SJSA1 (cell line): ENCODE results near the gene ZSCAN25. TPM values are rescaled to one million over a fixed set of nuclear protein-coding genes. Genes with fewer than 3 reads are reported as not detected.
"Not testable (repeated sequence)": the region's sequence is repeated elsewhere in the genome, so short reads cannot be mapped to it uniquely, and the experiment has no call there.

Experiments used
- DNase-seq, 2 experiments: peaks; one replicate each; pipeline ENCODE4 v3.0.0-alpha.2; 2015 to 2020; ENCODE audit warnings: low spot score in 2 of 2, low read depth in 1 of 2
- H3K27ac ChIP-seq: fragments of 250-450 bp; sonication (Bioruptor Pico); 2 replicates; pipeline ENCODE4 v1.5.1; 2020; ENCODE audit warnings: mild to moderate bottlenecking, moderate library complexity
- H3K27me3 ChIP-seq: fragments of 250-450 bp; sonication (Bioruptor Pico); replicated peaks from 2 replicates; pipeline ENCODE4 v1.5.1; 2020; ENCODE audit warnings: mild to moderate bottlenecking, moderate library complexity
- H3K36me3 ChIP-seq: fragments of 250-450 bp; sonication (Bioruptor Pico); 2 replicates; pipeline ENCODE4 v1.5.1; 2020; ENCODE audit warnings: mild to moderate bottlenecking
- H3K4me1 ChIP-seq: fragments of 250-450 bp; sonication (Bioruptor Pico); replicated peaks from 2 replicates; pipeline ENCODE4 v1.6.1; 2021; ENCODE audit warnings: mild to moderate bottlenecking
- H3K4me3 ChIP-seq: fragments of 250-450 bp; sonication (Bioruptor Pico); 2 replicates; pipeline ENCODE4 v1.5.1; 2020; ENCODE audit warnings: mild to moderate bottlenecking
- H3K9me3 ChIP-seq: fragments of 250-450 bp; sonication (Bioruptor Pico); replicated peaks from 2 replicates; pipeline ENCODE4 v1.5.1; 2020; ENCODE audit warnings: mild to moderate bottlenecking
- total RNA-seq: library from RNA; depleted of rRNA; stranded (reverse); fragments of >200 nt; shearing (Covaris generic); gene quantifications from 2 replicates; pipeline ENCODE4 v1.2.3, GENCODE V29; 2014

ZSCAN25 gene
- total RNA-seq, 1 experiment from 2014 or later: 28.3 TPM

- peak in 1 of 2 experiments; percentile 20 for DNase-seq
- Histone ChIP-seq H3K27ac (peak overlapping the region; percentile 64), H3K36me3 (peaks cover 93% of the 10 kb centered on the region), H3K9me3 (no peaks in the 10 kb centered on the region), H3K4me1 (peaks cover 78% of the 10 kb centered on the region), H3K4me3 (no peak overlapping the region), H3K27me3 (no peaks in the 10 kb centered on the region)
Measured at GRCh38 chr7:99623702-99624447, 7.1 kb downstream of the ZSCAN25 start.

GRCh38 chr7:99624484-99624883 is 7.7 kb downstream of the ZSCAN25 start:
- peak; percentile 9 to 39 for DNase-seq
- Histone ChIP-seq H3K36me3 (peaks cover 93% of the 10 kb centered on the region), H3K9me3 (no peaks in the 10 kb centered on the region)

DNA sequence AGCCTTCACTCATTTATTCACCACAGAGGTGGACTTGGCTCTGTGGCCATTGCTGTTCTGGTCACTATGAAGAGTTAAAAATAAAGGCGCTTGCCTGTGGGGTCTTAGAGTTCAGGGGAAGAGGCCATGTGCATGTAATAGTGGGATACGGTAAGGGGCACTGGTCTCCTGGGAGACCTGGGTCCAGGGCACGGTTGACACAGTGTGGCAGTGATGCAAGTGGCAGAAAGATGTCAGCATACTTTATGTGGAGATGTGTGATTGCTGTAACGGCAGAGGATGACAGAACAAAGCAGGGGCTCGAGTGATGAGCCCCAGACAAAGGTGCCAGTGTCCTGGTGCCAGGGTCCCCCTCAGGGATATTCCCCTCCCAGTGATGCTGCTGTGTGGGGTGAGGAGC is 8.6 kb downstream of the ZSCAN25 start:
- peaks cover 93% of the 10 kb centered on the region for H3K36me3 ChIP-seq
- H3K9me3 ChIP-seq: no peaks in the 10 kb centered on the region
- no peak for DNase-seq
- no peak overlapping the region for H3K4me3 ChIP-seq
- H3K4me1 ChIP-seq: peaks cover 64% of the 10 kb centered on the region
- H3K27me3 ChIP-seq: no peaks in the 10 kb centered on the region
- no peak overlapping the region for H3K27ac ChIP-seq

More at GRCh38 chr7:99624484-99624883, 7.7 kb downstream of the ZSCAN25 start:
- no peaks in the 10 kb centered on the region for H3K27me3 ChIP-seq
- no peak overlapping the region for H3K4me3 ChIP-seq
- peaks cover 72% of the 10 kb centered on the region for H3K4me1 ChIP-seq
- H3K27ac ChIP-seq: peak overlapping the region; percentile 64

GRCh38 chr7:99625961-99626360 is 9.2 kb downstream of the ZSCAN25 start:
- Histone ChIP-seq H3K36me3 (peaks cover 93% of the 10 kb centered on the region), H3K4me1 (peaks cover 57% of the 10 kb centered on the region), H3K9me3 (no peaks in the 10 kb centered on the region)

GRCh38 chr7:99626661-99627060 is 9.9 kb downstream of the ZSCAN25 start:
- H3K4me3 ChIP-seq: no peak overlapping the region
- peaks cover 50% of the 10 kb centered on the region for H3K4me1 ChIP-seq
- H3K27ac ChIP-seq: no peak overlapping the region
- 0 out of 2 replicates have a peak, but pooled peaks cover 2% of the 10 kb centered on the region for H3K27me3 ChIP-seq
- no peak for DNase-seq
- no peaks in the 10 kb centered on the region for H3K9me3 ChIP-seq
- H3K36me3 ChIP-seq: peaks cover 93% of the 10 kb centered on the region

More at GRCh38 chr7:99625961-99626360, 9.2 kb downstream of the ZSCAN25 start:
- DNase-seq: no peak
- H3K4me3 ChIP-seq: no peak overlapping the region
- no peak overlapping the region for H3K27ac ChIP-seq
- H3K27me3 ChIP-seq: no peaks in the 10 kb centered on the region

DNA sequence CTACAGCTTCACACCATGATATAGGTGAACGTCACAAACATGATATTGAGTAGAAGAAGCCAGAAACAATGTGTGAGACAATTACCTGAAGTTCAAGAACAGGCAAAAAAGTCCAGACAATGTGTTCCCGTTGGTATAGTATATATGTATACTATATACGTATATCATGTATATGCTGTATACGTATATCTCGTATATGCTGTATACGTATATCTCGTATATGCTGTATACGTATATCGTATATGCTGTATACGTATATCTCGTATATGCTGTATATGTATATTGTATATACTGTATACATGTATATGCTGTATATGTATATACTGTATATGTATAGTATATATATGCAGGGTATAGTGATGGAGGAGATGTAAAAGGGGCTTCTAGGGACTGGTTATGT is 10.8 kb downstream of the ZSCAN25 start:
- Histone ChIP-seq H3K9me3 (no peaks in the 10 kb centered on the region), H3K27ac (no peak overlapping the region), H3K36me3 (peaks cover 93% of the 10 kb centered on the region), H3K4me1 (peaks cover 42% of the 10 kb centered on the region), H3K27me3 (0 out of 2 replicates have a peak, but pooled peaks cover 2% of the 10 kb centered on the region), H3K4me3 (no peak overlapping the region)
- DNase-seq: no peak

DNA sequence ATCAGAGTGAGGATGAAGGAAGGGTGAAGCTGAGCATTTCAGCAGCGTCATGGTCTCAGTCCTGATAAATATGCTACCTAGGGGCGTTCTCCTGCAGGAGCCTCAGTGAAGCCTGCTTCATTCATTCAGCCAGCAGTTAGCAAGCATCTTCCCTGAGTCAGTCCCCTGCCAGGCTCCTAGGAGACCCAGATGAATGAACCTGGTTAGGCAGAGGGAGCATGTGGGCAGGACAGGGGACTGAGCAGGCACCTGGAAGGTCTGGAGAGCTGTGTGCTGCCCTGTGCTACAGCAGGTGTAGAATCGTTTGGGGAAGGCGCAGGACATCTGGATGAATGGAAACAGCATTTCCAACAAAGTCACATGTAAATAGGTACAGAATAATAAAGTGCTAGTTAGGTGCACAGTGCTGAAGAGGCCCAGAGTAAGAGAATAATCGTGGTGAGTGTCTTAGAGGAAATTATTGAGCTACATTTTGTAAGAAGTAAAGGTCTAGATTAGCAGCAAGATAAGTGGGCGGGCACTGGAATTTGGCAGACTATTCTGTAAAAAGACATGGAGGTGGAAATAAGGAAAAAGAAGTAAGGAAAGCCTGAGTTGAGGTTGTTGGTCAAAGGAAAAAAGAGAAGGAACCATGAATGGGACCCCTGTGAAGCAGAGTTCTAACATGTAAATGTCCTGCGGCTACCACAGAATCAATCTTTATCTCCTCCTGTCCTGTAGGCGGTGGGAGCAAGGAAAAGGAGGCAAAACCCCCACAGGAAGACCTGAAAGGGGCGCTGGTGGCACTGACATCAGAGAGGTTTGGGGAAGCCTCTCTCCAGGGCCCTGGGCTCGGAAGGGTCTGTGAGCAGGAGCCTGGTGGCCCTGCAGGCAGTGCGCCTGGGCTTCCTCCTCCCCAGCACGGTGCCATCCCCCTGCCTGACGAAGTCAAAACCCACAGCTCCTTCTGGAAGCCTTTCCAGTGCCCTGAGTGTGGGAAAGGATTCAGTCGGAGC is 12.0 kb downstream of the ZSCAN25 start:
- H3K36me3 ChIP-seq: peaks cover 97% of the 10 kb centered on the region
- no peak overlapping the region for H3K4me3 ChIP-seq

GRCh38 chr7:99629643-99630042 is 12.9 kb downstream of the ZSCAN25 start:
- Histone ChIP-seq H3K4me1 (peaks cover 23% of the 10 kb centered on the region), H3K4me3 (no peak overlapping the region), H3K9me3 (no peaks in the 10 kb centered on the region), H3K36me3 (peaks cover 97% of the 10 kb centered on the region), H3K27ac (no peak overlapping the region), H3K27me3 (0 out of 2 replicates have a peak, but pooled peaks cover 2% of the 10 kb centered on the region)
- no peak for DNase-seq

More for the DNA sequence above, 12.0 kb downstream of the ZSCAN25 start:
- no peaks in the 10 kb centered on the region for H3K9me3 ChIP-seq
- H3K27me3 ChIP-seq: 0 out of 2 replicates have a peak, but pooled peaks cover 2% of the 10 kb centered on the region
- H3K4me1 ChIP-seq: peaks cover 32% of the 10 kb centered on the region
- no peak for DNase-seq
- no peak overlapping the region for H3K27ac ChIP-seq

DNA sequence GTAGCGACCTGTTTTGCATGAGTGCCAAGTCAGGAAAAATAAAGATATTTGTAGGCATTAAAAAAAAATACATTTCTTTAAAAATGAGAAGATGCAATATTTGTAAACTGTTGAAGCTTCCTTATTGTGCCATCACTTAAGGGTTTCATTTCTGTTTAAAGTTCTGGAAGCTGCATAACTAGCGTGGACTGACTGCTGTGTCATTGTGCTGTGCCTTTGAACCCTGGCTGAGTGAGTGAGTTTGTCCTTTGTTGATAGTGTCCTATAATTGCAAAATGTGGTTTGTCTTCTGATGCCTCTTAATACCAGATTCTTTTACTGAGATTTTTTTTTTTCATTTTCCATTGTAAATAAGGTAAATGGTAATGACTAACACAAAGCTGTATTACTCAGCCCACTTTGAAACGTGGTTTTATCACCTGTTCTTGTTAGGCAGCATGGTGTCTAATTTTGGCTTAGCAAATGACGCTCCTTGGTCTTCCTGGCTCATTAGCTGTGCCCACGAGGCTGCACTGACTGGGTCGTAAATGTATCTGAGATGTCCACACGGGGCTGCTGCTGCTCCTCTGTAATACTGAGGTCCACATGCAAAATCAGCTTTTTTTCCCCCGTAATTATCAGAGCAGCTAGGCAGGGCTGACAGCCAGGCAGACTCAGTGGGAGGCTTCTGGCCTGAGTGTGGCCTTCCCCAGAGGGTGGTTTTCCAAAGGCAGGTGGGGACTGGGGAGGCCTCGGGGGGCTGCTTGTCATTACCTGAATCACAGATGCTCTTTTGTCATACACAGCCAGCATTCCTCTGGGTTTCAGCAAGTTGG is 14.8 kb downstream of the ZSCAN25 start:
- H3K36me3 ChIP-seq: peaks cover 80% of the 10 kb centered on the region
- no peak for DNase-seq
- H3K27ac ChIP-seq: no peak overlapping the region
- H3K27me3 ChIP-seq: 0 out of 2 replicates have a peak, but pooled peaks cover 2% of the 10 kb centered on the region
- no peak overlapping the region for H3K4me3 ChIP-seq
- no peaks in the 10 kb centered on the region for H3K9me3 ChIP-seq
- peaks cover 6% of the 10 kb centered on the region for H3K4me1 ChIP-seq

DNA sequence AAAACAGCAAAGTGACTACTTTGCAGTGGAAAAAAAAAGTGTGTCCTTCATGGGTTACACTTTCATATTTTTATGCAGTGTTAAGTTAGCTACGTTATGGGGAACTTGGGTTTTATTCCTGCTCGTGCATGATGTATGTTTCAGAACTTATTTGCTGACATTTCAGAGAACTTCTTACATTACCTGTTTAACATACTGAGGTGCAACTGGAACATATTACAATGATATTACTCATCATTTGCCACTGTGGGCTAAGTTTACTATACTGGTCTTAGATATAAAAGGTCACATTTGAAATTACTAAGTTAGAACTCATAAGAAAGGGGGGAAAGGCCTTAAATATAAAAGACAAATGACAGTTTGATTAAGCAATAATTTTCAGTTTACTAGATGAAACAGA is 20.7 kb downstream of the ZSCAN25 start:
- not testable (repeated sequence) for H3K4me3 ChIP-seq, DNase-seq, H3K4me1 ChIP-seq, H3K9me3 ChIP-seq, H3K27ac ChIP-seq, H3K27me3 ChIP-seq
- H3K36me3 ChIP-seq: peaks cover 27% of the 10 kb centered on the region

DNA sequence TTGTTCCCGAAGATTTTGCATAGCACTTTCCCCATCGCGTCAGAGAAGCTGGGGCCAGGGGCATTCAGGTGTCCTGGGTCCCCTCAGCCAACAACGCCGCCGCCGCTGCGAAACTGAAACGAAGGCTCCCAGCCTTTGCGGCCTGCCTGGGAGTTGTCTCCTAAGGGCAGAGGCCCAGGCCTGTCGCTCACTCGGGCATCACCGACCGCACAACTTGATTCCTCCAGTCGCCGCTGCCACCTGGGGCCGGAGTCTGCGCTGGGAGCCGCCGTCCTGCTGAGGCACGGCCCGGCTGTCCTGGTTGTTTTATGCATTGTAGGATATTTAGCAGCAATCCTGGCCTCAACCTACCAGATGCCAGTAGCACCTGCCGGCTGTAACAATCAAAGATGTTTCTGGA is 22.0 kb downstream of the ZSCAN25 start:
- DNase-seq: no peak
- Histone ChIP-seq H3K36me3 (peaks cover 17% of the 10 kb centered on the region), H3K27me3 (no peaks in the 10 kb centered on the region), H3K4me3 (no peak overlapping the region), H3K9me3 (no peaks in the 10 kb centered on the region), H3K27ac (no peak overlapping the region), H3K4me1 (no peaks in the 10 kb centered on the region)

- Histone ChIP-seq H3K9me3 (no peaks in the 10 kb centered on the region), H3K27ac (no peak overlapping the region), H3K27me3 (no peaks in the 10 kb centered on the region), H3K4me1 (no peaks in the 10 kb centered on the region), H3K4me3 (no peak overlapping the region), H3K36me3 (peaks cover 11% of the 10 kb centered on the region)
- DNase-seq: no peak
Measured at GRCh38 chr7:99639267-99639666, 22.5 kb downstream of the ZSCAN25 start.

GRCh38 chr7:99642027-99642426 is 25.3 kb downstream of the ZSCAN25 start:
- peaks cover 6% of the 10 kb centered on the region; the same call in 1 of the 2 replicates for H3K36me3 ChIP-seq
- no peaks in the 10 kb centered on the region for H3K9me3 ChIP-seq
- DNase-seq: no peak

More at GRCh38 chr7:99642027-99642426, 25.3 kb downstream of the ZSCAN25 start:
- no peak overlapping the region for H3K4me3 ChIP-seq
- no peaks in the 10 kb centered on the region for H3K4me1 ChIP-seq
- H3K27ac ChIP-seq: no peak overlapping the region
- no peaks in the 10 kb centered on the region for H3K27me3 ChIP-seq
